Stimulated activated CD4-positive, alpha-beta T cell treated with anti-CD3 and anti-CD28 coated beads, Interleukin-15, amount 100 ng/mL, for 48 hours (primary cell): Measurements from ENCODE around the gene TMEM25.
"Not testable (repeated sequence)": the region's sequence is repeated elsewhere in the genome, so short reads cannot be mapped to it uniquely, and the experiment has no call there.

ENCODE experiments used
- DNase-seq, 2 donors: peaks; one replicate each; pipeline ENCODE4 v3.0.0-alpha.2; 2020; ENCODE audit warnings: low read depth in 2 of 2

The TMEM25 gene

GRCh38 chr11:118530683-118531596 is at the start of gene TMEM25:
TMEM25 (plus strand) TSS chr11:118531192; CDS start chr11:118531802, 610 bp downstream.
- DNase-seq = peak; percentile 58 to 76

GRCh38 chr11:118481238-118481637 is 49.8 kb upstream of the TMEM25 start:
- DNase-seq = not testable (repeated sequence)

GRCh38 chr11:118484405-118484804 is 46.6 kb upstream of the TMEM25 start:
- no peak for DNase-seq

- no peak for DNase-seq
Observed at GRCh38 chr11:118485273-118485672, 45.7 kb upstream of the TMEM25 start.

GRCh38 chr11:118488480-118489109 is 42.4 kb upstream of the TMEM25 start:
- peak; percentile 35 to 65 for DNase-seq

- no peak for DNase-seq
Observed at GRCh38 chr11:118491041-118491440, 40.0 kb upstream of the TMEM25 start.

- DNase-seq = no peak
Observed at GRCh38 chr11:118497831-118498230, 33.2 kb upstream of the TMEM25 start.

GRCh38 chr11:118503216-118503615 is 27.8 kb upstream of the TMEM25 start:
- DNase-seq = no peak

GRCh38 chr11:118511601-118512000 is 19.4 kb upstream of the TMEM25 start:
- no peak for DNase-seq

GRCh38 chr11:118514103-118514502 is 16.9 kb upstream of the TMEM25 start:
- DNase-seq = no peak

- no peak for DNase-seq
Observed at GRCh38 chr11:118519549-118519948, 11.4 kb upstream of the TMEM25 start.

GRCh38 chr11:118521892-118522311 is 9.1 kb upstream of the TMEM25 start:
- DNase-seq = no peak

GRCh38 chr11:118522571-118523072 is 8.4 kb upstream of the TMEM25 start:
- no peak for DNase-seq

GRCh38 chr11:118524356-118524755 is 6.6 kb upstream of the TMEM25 start:
- DNase-seq = no peak

GRCh38 chr11:118524757-118525470 is 6.1 kb upstream of the TMEM25 start:
- no peak for DNase-seq

- no peak for DNase-seq
Observed at GRCh38 chr11:118526688-118527087, 4.3 kb upstream of the TMEM25 start.

- DNase-seq = no peak
Observed at GRCh38 chr11:118527109-118527508, 3.9 kb upstream of the TMEM25 start, which contains the start of gene TTC36. TTC36 (plus strand) TSS chr11:118527474; CDS start chr11:118527495, 21 bp downstream.

- DNase-seq = no peak
Observed at GRCh38 chr11:118528511-118528910, 2.5 kb upstream of the TMEM25 start.

- DNase-seq = no peak
Observed at GRCh38 chr11:118529584-118530175, 1.3 kb upstream of the TMEM25 start.

- DNase-seq = no peak
Observed at GRCh38 chr11:118530180-118530682, 761 bp upstream of the TMEM25 start.

- peak in 1 of 2 donors; percentile 8 for DNase-seq
Observed at GRCh38 chr11:118531597-118532084, 649 bp downstream of the TMEM25 start.
